ENCODE results near the gene PAXIP1.

DNA sequence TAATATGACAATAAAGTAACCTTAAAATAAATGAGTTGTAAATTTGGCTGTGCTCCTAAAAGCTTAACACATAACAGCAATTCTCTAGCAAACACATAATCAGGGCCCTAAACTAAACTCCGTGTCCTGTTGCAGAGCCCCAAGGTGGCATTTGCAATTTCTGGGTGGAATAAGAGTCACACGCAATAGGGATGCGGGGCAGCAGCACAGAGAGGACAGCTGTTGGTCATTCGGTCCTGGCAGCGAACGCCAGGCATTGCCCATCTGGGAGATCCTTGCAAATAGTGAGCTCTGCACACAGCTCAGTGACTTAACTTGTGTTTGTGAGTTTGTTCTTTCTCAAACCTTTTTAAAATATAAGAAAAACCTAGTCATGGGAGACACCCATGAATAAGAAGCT, 25.7 kb downstream of the PAXIP1 start:
- TF ChIP-seq CTCF (IDR thresholded peaks at IDR 0.05) (no peak), POLR2A (IDR thresholded peaks at IDR 0.05) (no peak), EP300 (IDR thresholded peaks at IDR 0.05) (no peak), POLR2AphosphoS5 (IDR thresholded peaks at IDR 0.05) (no peak)

Data from suprapubic skin (tissue), 4 donors.